HFF-Myc (cell line): Measurements from ENCODE around the gene DBNDD2.

Source experiments
- DNase-seq: peaks from one replicate; pipeline ENCODE4 v3.0.0-alpha.2; 2011; ENCODE audit warnings: low read depth; ENCODE audit errors: extremely low read depth
- H3K4me3 ChIP-seq: replicated peaks from 2 replicates; pipeline ENCODE4 v1.5.1; 2011; ENCODE audit warnings: low read depth, mild to moderate bottlenecking, control low read depth, low read length
- TF ChIP-seq, protein P1 (sequence below): IDR thresholded peaks from 2 replicates; pipeline ENCODE4 v1.5.1; 2012; ENCODE audit warnings: mild to moderate bottlenecking, low read depth, low read length, control low read depth; ENCODE audit errors: missing control alignments

Gene DBNDD2

DNA sequence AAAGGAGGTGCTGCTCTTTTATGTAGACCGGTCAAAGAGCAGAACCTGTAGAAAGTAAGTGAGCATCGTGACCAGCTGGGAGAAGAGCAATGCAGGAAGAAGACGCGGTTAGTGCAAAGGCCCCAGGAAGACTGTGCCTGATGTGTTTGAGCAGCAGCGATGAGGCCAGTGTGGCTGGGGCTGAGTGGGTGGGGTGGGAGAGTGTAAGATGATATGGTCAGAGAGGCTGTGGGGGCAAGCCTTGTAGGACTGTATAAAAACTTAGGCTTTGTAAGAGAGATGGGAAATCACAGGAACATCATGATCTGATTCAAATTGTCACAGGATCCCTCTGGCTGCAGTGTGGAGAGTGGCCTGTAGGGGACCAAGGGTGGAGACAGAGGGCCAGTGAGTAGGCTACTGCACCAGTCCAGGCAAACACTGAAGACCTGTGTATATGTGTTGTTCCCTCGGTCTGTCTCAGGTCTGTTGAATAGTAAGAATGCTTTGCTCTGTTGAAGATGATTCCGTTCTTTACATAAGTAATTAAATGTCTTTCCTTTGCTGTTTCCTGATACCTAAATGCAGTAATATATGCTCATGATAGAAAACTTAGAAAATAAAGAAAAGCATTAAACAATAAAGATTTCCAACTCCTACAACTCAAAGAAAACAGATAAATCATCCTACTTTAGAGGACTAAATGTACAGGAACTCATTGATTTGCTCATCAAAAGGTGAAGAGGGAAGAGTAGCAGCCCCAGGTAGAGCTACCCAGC is 37.9 kb downstream of the DBNDD2 start:
- no peak overlapping the region for H3K4me3 ChIP-seq
- TF ChIP-seq, protein P1, sequence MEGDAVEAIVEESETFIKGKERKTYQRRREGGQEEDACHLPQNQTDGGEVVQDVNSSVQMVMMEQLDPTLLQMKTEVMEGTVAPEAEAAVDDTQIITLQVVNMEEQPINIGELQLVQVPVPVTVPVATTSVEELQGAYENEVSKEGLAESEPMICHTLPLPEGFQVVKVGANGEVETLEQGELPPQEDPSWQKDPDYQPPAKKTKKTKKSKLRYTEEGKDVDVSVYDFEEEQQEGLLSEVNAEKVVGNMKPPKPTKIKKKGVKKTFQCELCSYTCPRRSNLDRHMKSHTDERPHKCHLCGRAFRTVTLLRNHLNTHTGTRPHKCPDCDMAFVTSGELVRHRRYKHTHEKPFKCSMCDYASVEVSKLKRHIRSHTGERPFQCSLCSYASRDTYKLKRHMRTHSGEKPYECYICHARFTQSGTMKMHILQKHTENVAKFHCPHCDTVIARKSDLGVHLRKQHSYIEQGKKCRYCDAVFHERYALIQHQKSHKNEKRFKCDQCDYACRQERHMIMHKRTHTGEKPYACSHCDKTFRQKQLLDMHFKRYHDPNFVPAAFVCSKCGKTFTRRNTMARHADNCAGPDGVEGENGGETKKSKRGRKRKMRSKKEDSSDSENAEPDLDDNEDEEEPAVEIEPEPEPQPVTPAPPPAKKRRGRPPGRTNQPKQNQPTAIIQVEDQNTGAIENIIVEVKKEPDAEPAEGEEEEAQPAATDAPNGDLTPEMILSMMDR: peak; percentile 69
- DNase-seq: no peak

DNA sequence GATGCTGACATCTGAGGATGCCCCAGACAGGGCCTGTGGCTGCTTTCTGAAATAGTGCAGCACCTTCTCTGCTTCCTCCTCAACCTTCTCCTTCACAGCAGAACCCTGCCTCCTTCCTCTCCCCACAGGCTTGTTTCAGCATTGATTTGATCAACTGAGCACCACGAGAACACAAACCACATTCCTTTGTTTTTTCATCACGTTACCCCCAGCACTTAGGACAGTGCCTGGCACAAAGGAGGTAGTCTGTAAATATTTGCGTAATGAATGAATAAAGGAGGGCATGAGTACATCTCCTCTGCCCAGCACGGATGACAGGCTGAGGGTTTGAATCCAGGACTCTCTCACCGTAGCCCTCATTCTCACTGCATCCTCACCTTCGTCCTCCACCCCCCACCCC is 40.2 kb downstream of the DBNDD2 start:
- no peak for DNase-seq
- TF ChIP-seq, protein P1: no peak
- H3K4me3 ChIP-seq: no peak overlapping the region

DNA sequence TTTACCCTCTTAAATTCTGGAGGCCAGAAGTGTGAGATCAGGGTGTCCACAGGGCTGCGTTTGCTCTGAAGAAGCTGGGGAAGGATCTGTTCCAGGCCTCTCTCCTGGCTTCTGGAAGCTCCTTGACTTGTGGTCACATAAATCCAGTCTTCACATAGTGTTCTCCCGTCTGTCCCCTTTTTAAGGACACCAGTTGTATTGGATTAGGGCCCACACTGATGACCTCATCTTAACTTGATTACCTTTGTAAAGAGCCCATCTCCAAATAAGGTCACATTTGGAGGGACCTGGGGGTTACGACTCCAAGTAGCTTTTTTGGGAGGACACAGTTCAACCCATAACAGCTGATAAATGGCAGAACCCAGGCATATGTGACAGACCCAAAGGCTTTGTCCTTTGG is 41.4 kb downstream of the DBNDD2 start:
- no peak overlapping the region for H3K4me3 ChIP-seq
- DNase-seq: no peak
- TF ChIP-seq, protein P1: no peak

DNA sequence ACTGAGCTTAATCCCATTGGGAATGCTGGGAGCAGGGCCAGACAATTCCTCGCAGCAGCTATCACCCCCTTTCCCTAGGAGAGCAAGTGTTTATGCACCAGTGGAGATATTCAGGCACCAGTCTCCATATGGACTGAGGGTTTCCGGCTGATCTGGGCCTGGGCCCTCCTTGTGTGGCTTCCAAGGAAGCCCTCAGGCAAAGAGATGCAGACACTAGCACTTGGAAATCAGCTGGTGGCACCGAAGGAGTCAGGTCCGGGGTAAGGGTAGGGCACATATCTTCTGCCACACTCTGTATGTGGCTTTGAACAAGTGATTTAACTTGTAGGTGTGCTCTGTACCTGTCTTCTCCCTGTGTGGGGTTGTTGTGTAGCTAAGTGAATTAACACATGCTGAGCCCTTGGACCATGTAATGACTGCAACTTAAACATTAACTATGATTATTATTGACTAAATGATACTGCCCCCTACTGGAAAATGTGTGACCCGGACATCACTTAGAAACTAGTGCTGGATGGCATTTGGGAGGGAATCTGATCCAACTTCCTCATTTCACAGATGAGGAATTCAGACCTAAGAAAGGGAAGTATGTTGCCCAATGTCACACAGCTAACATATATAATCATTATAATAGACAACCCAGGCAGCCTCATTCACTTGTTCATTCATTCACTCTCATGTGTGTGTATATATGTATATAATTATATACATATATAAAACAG is 42.2 kb downstream of the DBNDD2 start:
- no peak overlapping the region for H3K4me3 ChIP-seq
- DNase-seq: peak; percentile 30
- TF ChIP-seq, protein P1: peak; percentile 52

DNA sequence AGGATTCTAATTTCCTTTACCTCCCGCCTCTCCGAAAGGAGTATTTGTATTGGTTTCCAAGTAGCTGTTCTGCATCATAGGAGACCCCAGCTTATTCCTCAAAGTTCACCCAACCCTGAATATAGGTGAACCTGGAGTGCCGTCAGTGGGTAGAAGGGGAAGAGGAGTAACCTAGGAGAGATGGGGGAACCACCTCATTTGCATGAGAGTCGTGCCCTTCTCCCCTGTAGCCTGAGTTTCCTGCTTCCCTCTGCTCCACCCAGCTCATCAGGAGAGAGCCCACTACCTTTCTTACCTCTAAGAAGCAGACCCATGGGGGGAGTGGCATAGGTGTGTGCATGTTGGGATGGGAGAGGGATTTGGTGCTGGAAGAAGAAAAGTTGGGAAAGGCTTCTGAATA is 44.1 kb downstream of the DBNDD2 start:
- TF ChIP-seq, protein P1: no peak
- H3K4me3 ChIP-seq: no peak overlapping the region
- no peak for DNase-seq

DNA sequence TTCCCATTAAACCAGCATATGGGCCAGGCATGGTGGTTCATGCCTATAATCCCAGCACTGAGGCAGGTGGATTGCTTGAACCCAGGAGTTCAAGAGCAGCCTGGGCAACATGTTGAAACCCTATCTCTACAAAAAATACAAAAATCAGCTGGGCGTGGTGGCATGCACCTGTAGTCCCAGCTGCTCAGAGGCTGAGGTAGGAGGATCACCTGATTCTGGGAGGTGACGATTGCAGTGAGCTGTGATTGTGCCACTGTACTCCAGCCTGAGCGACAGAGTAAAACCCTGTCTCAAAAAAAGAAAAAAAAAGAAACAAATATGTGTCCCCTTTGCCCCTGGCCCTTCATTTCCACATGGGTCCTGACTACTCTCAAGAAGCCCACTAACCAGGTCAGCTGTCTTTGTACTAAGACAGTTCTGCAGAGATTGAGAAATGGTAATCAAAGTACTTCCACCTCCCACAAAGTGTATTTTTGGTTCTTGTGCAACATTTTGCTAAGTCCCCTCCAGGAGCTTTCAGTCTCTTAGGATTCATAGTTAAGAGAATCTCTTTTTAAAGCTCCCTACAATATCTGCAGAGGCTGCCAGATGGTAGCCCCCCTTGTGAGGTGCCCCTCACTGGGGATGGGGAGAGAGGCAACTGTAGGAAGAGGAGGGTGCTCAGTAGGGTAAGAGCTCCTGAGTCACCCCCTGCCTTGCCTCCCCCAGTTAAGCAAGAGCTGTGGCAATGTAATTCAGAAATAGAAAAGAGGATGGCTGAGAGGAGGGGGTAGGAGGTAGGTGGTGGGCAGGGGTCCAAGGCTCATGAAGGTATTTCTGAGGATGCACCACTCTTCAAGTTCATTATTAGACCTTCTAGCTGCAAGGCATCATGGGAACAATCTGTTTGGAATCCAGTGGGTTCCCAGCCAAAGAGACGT is 44.9 kb downstream of the DBNDD2 start:
- DNase-seq: no peak
- no peak overlapping the region for H3K4me3 ChIP-seq
- TF ChIP-seq, protein P1: no peak
